Measurements from ENCODE around the gene SMIM1.

Gene SMIM1

DNA sequence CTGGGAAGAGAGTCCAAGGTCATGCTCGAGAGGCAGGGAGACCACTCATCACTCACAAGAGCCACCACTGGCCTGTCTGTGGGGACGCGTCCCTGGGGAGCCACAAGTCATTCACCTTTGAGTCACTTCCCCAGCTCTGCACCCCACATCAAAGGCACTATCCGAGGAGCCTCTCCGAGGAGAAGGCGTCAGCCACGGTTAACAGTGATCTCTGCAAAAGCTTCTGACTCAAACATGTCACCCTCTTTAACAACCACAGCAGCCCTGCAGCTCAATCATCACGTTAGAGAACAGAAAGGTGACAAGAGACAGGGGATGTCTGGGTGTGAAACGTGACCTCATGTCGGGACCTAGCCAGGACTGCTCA, 14.8 kb downstream of the SMIM1 start:
- no peak overlapping the region for H3K4me3 ChIP-seq (ENCODE audit: low read depth, low read length)
- POLR2A ChIA-PET = interaction anchor here (1.3 kb wide), 1 partner anchor 9 kb away, joined by 3 read pairs; the partner anchor contains the start of gene LRRC47
- TF ChIP-seq, protein P1, sequence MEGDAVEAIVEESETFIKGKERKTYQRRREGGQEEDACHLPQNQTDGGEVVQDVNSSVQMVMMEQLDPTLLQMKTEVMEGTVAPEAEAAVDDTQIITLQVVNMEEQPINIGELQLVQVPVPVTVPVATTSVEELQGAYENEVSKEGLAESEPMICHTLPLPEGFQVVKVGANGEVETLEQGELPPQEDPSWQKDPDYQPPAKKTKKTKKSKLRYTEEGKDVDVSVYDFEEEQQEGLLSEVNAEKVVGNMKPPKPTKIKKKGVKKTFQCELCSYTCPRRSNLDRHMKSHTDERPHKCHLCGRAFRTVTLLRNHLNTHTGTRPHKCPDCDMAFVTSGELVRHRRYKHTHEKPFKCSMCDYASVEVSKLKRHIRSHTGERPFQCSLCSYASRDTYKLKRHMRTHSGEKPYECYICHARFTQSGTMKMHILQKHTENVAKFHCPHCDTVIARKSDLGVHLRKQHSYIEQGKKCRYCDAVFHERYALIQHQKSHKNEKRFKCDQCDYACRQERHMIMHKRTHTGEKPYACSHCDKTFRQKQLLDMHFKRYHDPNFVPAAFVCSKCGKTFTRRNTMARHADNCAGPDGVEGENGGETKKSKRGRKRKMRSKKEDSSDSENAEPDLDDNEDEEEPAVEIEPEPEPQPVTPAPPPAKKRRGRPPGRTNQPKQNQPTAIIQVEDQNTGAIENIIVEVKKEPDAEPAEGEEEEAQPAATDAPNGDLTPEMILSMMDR (IDR thresholded peaks at IDR 0.05; ENCODE audit: insufficient read depth, low read length, missing control alignments) = no peak
- CTCF ChIA-PET = interaction anchor here (2.2 kb wide), 1 partner anchor 15 kb away, joined by 5 read pairs; no protein-coding TSS in a partner anchor
- no peak for DNase-seq (ENCODE audit: low read depth, low spot score)

DNA sequence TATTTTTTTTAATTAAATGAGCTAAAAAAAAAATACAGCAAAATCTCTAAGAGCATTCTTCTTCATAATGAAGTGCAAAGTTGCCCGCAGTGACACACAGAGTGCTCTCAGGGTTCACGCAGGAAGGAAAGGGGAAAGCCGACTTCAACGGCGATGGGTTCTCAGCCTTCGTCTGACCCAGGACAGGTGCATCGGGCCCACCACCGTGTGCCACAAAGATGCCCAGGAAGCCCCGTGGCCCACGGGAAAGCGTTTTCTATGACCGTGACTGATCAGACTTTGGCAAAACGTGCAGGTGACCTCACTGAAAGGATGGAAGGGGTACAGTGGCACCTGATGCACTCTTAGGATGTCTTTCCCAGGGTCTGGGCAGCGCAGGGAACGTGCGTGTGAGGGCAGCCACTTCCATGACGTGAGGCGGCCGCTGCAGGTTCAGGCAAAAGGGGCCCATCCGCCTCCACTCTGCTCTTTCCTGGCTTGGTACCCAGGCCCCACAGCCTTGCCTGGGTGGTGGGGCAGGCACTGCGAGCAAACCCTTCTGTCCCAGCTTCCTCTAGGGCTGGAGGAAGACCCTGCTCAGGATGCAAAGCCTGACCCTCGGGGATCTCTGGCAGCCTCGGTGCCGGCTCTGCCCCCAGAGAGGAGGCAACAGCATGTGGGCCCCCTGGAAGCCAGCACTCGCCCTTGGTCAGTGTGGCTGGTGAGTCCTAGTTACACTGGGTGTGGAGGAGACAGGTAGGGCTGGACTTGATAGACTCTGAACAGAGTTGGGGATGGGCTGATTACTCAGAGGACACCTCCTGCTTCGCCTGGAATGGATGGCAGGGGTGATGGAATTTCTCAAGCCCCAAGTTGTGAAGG, 15.4 kb downstream of the SMIM1 start:
- H3K4me3 ChIP-seq (ENCODE audit: low read depth, low read length) = no peak overlapping the region
- ChIA-PET CTCF (interaction anchor here (1.1 to 2.2 kb wide), 2 partner anchors 14 to 63 kb away, joined by 3 to 5 read pairs; no protein-coding TSS in a partner anchor), POLR2A (interaction anchor here (1.3 kb wide), 1 partner anchor 8 kb away, joined by 3 read pairs; the partner anchor contains the start of gene LRRC47)
- TF ChIP-seq, protein P1 (IDR thresholded peaks at IDR 0.05; ENCODE audit: insufficient read depth, low read length, missing control alignments) = no peak
- DNase-seq (ENCODE audit: low read depth, low spot score) = no peak

DNA sequence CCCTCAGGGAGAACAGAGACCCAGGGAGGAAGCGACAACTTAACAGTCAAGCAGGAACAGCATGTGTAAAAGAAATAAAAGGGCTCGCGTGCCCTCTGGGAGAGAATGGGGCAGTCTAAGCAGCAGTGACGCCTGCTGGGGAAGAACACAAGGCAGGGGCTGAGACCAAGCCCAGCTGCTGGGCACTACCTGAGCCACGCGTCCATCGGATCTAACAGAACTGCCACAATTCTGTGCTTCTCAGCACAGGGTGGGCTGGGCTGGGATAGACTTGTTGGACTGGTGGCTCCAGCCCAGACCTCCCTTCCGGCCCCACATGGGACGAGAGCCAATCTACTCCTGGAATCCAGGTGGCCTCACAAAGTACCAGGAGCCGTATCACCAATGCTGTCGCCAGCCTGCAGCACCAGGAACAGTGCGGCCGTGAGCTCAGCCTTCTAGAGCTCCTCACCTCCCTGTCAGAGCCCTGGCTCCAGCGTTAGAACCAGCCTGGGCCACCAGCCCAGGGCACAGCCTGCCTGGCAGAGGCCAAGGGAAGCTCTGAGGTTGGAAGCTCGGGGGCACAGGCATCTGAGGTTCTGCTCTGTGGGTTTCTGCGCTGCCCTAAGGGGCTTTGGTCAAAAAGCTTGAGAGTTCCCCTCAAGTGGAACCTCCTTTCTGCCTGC, 16.3 kb downstream of the SMIM1 start:
- TF ChIP-seq, protein P1 (IDR thresholded peaks at IDR 0.05; ENCODE audit: insufficient read depth, low read length, missing control alignments) = no peak
- no peak for DNase-seq (ENCODE audit: low read depth, low spot score)
- no peak overlapping the region for H3K4me3 ChIP-seq (ENCODE audit: low read depth, low read length)
- CTCF ChIA-PET = interaction anchor here (1.1 kb wide), 1 partner anchor 64 kb away, joined by 3 read pairs; no protein-coding TSS in a partner anchor
- POLR2A ChIA-PET = no interaction called here

GRCh38 chr1:3789421-3790300, 17.1 kb downstream of the SMIM1 start:
- CTCF ChIA-PET = interaction anchor here (1.1 kb wide), 2 partner anchors 14 to 65 kb away, joined by 3 read pairs; no protein-coding TSS in a partner anchor
- TF ChIP-seq, protein P1 (IDR thresholded peaks at IDR 0.05; ENCODE audit: insufficient read depth, low read length, missing control alignments) = no peak
- DNase-seq (ENCODE audit: low read depth, low spot score) = no peak
- H3K4me3 ChIP-seq (ENCODE audit: low read depth, low read length) = no peak overlapping the region
- POLR2A ChIA-PET = no interaction called here

DNA sequence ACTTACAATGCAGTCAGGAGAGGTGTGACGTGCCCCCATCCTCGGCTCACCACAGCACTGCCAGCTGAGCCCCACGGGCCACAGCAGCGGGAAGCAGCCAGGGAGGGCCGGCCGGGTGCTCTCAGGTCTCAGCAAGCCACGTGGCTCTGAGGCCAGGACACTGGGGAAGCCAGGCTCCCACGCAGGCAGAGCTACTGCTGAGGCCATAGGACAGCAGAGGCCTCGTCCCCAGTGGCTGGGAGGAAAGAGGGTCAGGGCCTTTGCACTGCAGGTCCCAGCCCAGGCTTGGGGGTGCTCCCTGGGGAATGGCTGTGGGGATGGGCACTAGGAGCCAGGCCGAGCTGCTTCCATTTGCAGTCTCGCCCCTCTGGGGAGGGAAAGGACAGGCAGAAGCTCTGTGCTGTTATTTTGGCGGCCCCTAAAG, 18.0 kb downstream of the SMIM1 start:
- no peak for DNase-seq (ENCODE audit: low read depth, low spot score)
- H3K4me3 ChIP-seq (ENCODE audit: low read depth, low read length) = no peak overlapping the region
- TF ChIP-seq, protein P1 (IDR thresholded peaks at IDR 0.05; ENCODE audit: insufficient read depth, low read length, missing control alignments) = no peak
- ChIA-PET POLR2A (no interaction called here), CTCF (interaction anchor here (1.1 to 1.9 kb wide), 2 partner anchors 12 to 14 kb away, joined by 3 to 6 read pairs; no protein-coding TSS in a partner anchor)
